ENCODE measurements around the gene SYVN1. TPM values are rescaled to one million over a fixed set of nuclear protein-coding genes. Genes with fewer than 3 reads are reported as not detected.
A peak's percentile ranks its signal among the peaks of the same experiment; 100 is the strongest.

SYVN1 gene
- total and polyA plus RNA-seq, 7 donors: 5.1 to 43.5 (median 17.3) TPM

GRCh38 chr11:65087827-65088226, 46.5 kb downstream of the SYVN1 start:
- Histone ChIP-seq H3K9me3 (no peaks in the 10 kb centered on the region), H3K27me3 (no peaks in the 10 kb centered on the region), H3K27ac (no peak overlapping the region), H3K4me1 (peaks cover 0 to 23% (median 20%) of the 10 kb centered on the region in 4 donors), H3K36me3 (peaks cover 17 to 50% (median 30%) of the 10 kb centered on the region in 4 donors), H3K4me3 (no peak overlapping the region)
- TF ChIP-seq EP300 (IDR thresholded peaks at IDR 0.05): no peak
- TF ChIP-seq POLR2AphosphoS5 (IDR thresholded peaks at IDR 0.05): no peak
- no peak for TF ChIP-seq POLR2A (IDR thresholded peaks at IDR 0.05)
- no peak for TF ChIP-seq CTCF (IDR thresholded peaks at IDR 0.05)
- DNase-seq: no peak
- intact Hi-C loops (cut with DNase I): no loop called here
- WGBS, 2 donors: 96% methylated on average over 15 of the region's 15 CpGs

- no peaks in the 10 kb centered on the region for H3K9me3 ChIP-seq
- H3K4me1 ChIP-seq: peaks cover 0 to 23% (median 20%) of the 10 kb centered on the region in 4 donors
- peaks cover 17 to 50% (median 30%) of the 10 kb centered on the region in 4 donors for H3K36me3 ChIP-seq
- H3K4me3 ChIP-seq: no peak overlapping the region
- intact Hi-C loops (cut with DNase I): no loop called here
- no peaks in the 10 kb centered on the region for H3K27me3 ChIP-seq
- no peak overlapping the region for H3K27ac ChIP-seq
- peak; percentile 65 for DNase-seq
- 95 to 96% methylated on average over 11 of the region's 11 CpGs for WGBS, 2 donors
- TF ChIP-seq EP300 (IDR thresholded peaks at IDR 0.05): no peak
- TF ChIP-seq CTCF (IDR thresholded peaks at IDR 0.05): no peak
- no peak for TF ChIP-seq POLR2AphosphoS5 (IDR thresholded peaks at IDR 0.05)
- TF ChIP-seq POLR2A (IDR thresholded peaks at IDR 0.05): no peak
These were observed 47.1 kb downstream of the SYVN1 start for GRCh38 chr11:65087216-65087615.

GRCh38 chr11:65086809-65087208, 47.5 kb downstream of the SYVN1 start:
- Histone ChIP-seq H3K4me1 (peaks cover 0 to 23% (median 20%) of the 10 kb centered on the region in 4 donors), H3K9me3 (no peaks in the 10 kb centered on the region), H3K36me3 (peaks cover 17 to 50% (median 30%) of the 10 kb centered on the region in 4 donors), H3K4me3 (no peak overlapping the region), H3K27me3 (no peaks in the 10 kb centered on the region), H3K27ac (no peak overlapping the region)
- TF ChIP-seq EP300 (IDR thresholded peaks at IDR 0.05) (no peak), POLR2AphosphoS5 (IDR thresholded peaks at IDR 0.05) (no peak), CTCF (IDR thresholded peaks at IDR 0.05) (no peak), POLR2A (IDR thresholded peaks at IDR 0.05) (no peak)
- DNase-seq: no peak
- 92 to 96% methylated on average over 9 of the region's 9 CpGs for WGBS, 2 donors
- intact Hi-C loops (cut with DNase I): no loop called here

GRCh38 chr11:65085446-65085845, 48.9 kb downstream of the SYVN1 start:
- no peak overlapping the region for H3K27ac ChIP-seq

More at GRCh38 chr11:65085446-65085845, 48.9 kb downstream of the SYVN1 start:
- TF ChIP-seq POLR2A (IDR thresholded peaks at IDR 0.05) (no peak), CTCF (IDR thresholded peaks at IDR 0.05) (no peak), POLR2AphosphoS5 (IDR thresholded peaks at IDR 0.05) (no peak), EP300 (IDR thresholded peaks at IDR 0.05) (no peak)
- Histone ChIP-seq H3K27me3 (no peaks in the 10 kb centered on the region), H3K4me1 (peaks cover 0 to 23% (median 20%) of the 10 kb centered on the region in 4 donors), H3K9me3 (no peaks in the 10 kb centered on the region), H3K36me3 (peaks cover 17 to 50% (median 30%) of the 10 kb centered on the region in 4 donors), H3K4me3 (no peak overlapping the region)
- intact Hi-C loops (cut with DNase I): loop anchor here (2.0 kb wide), 1 partner anchor 73 kb away; no protein-coding TSS in a partner anchor
- WGBS, 2 donors: 93 to 94% methylated on average over 4 of the region's 4 CpGs
- no peak for DNase-seq
